Lower leg skin (tissue), 4 donors: ENCODE data around the gene PLEKHM3. TPM values are rescaled to one million over a fixed set of nuclear protein-coding genes. Genes with fewer than 3 reads are reported as not detected.

Source experiments
- DNase-seq, 2 donors: peaks; one replicate each; pipeline ENCODE4 v3.0.0-alpha.2; 2019; ENCODE audit warnings: low spot score in 2 of 2
- H3K4me3 ChIP-seq: fragments of 200-600 bp; sonication (generic); 2 replicates; pipeline ENCODE4 v1.5.1; 2017; ENCODE audit warnings: mild to moderate bottlenecking, low read depth; ENCODE audit not compliant: poor library complexity, severe bottlenecking
- POLR2A ChIP-seq, 2 donors: fragments of 450-650 bp; IDR thresholded peaks; one replicate each; pipeline ENCODE4 v1.6.1; 2016 to 2017; ENCODE audit warnings: antibody characterized with exemption in 2 of 2, mild to moderate bottlenecking in 1 of 2, moderate library complexity in 1 of 2
- WGBS, 2 donors: methylation state at CpG; one replicate each; pipeline ENCODE4 v1.1.5; 2018; 5-methylcytosine and 5-hydroxymethylcytosine counted together
- intact Hi-C: fragments of 100-400 bp; cut with DNase I; formaldehyde crosslinking; loops from one replicate; pipeline ENCODE4 v1.15.0; 2023; ENCODE audit warnings: low total_unique reads
- total RNA-seq, 4 donors: library from RNA; depleted of rRNA; stranded (reverse); fragments of >200 nt; gene quantifications; one replicate each; pipeline ENCODE4 v1.1.0, GENCODE V29; 2016
- TF ChIP-seq, protein P1 (sequence below), 3 donors: fragments of 450-650 bp; IDR thresholded peaks; one replicate each; pipeline ENCODE4 v1.5.1; 2016; ENCODE audit warnings: antibody characterized with exemption in 3 of 3, mild to moderate bottlenecking in 3 of 3, moderate library complexity in 2 of 3

Gene PLEKHM3
- total RNA-seq, 4 donors from 2014 or later: 18.3 to 22.2 (median 19.4) TPM

DNA sequence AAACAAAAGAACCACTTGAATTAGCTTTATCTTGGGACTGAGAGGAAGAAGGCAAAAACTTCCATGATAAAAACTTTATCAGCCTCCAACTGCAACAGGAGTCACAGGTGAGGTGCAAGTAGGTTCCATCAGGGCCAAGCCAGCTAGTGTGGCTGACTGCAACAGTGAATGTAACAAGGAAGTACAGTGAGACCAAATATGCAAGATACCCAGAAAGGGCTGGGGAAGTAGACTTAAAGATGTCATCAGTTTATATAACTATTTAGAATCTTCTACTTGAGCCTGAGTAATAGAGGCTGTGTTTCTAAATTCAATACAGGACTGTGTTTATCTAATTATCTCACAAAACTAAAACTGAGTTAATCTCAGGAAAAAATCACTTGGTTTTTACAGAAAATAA lies 14.8 kb downstream of the PLEKHM3 start:
- no peak for DNase-seq
- intact Hi-C loops: no loop called here
- no peak overlapping the region for H3K4me3 ChIP-seq
- TF ChIP-seq POLR2A (IDR thresholded peaks at IDR 0.05): no peak
- TF ChIP-seq, protein P1, sequence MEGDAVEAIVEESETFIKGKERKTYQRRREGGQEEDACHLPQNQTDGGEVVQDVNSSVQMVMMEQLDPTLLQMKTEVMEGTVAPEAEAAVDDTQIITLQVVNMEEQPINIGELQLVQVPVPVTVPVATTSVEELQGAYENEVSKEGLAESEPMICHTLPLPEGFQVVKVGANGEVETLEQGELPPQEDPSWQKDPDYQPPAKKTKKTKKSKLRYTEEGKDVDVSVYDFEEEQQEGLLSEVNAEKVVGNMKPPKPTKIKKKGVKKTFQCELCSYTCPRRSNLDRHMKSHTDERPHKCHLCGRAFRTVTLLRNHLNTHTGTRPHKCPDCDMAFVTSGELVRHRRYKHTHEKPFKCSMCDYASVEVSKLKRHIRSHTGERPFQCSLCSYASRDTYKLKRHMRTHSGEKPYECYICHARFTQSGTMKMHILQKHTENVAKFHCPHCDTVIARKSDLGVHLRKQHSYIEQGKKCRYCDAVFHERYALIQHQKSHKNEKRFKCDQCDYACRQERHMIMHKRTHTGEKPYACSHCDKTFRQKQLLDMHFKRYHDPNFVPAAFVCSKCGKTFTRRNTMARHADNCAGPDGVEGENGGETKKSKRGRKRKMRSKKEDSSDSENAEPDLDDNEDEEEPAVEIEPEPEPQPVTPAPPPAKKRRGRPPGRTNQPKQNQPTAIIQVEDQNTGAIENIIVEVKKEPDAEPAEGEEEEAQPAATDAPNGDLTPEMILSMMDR (IDR thresholded peaks at IDR 0.05): no peak

DNA sequence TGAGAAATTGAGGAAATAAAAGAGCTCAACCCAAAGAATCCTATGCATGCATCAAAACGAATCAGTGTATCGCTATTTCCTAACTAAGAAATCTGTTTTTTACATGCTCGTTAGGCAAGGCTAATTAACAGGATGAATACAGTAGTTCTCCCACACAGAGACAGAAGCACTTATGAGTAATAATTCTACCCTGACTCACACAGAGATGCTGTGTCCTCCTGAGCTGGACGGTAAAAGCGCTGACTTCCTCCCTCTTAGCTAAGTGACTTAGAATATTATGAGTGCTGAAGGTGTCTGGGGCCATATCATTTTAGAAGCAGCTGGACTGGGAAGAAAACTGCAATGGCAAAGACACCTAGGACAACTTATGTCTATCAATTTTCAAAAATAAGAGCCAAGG lies 18.5 kb downstream of the PLEKHM3 start:
- intact Hi-C loops: no loop called here
- TF ChIP-seq POLR2A (IDR thresholded peaks at IDR 0.05): no peak
- TF ChIP-seq, protein P1 (IDR thresholded peaks at IDR 0.05): no peak
- DNase-seq: no peak
- WGBS, 2 donors: 54 to 66% methylated on average over 5 of the region's 5 CpGs
- no peak overlapping the region for H3K4me3 ChIP-seq

DNA sequence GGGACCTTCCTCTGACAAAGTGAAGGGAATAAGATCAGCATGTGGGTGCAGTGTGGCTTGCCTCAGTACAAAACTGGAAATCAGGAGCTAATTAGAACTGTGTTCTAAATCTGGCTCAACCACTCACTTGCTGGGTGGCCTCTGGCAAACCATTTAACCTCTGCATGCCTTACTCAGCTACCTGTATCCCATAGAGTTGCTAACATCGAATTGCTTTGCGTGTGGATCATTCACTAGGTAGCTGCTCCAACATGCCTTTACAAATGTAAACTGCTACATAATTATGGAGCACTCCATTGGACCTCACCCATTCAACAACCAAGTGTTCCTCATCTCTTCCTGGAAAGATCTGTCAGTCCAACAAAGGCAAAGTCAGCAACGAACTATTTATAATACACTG lies 19.0 kb downstream of the PLEKHM3 start:
- TF ChIP-seq, protein P1 (IDR thresholded peaks at IDR 0.05): no peak
- TF ChIP-seq POLR2A (IDR thresholded peaks at IDR 0.05): no peak
- no peak overlapping the region for H3K4me3 ChIP-seq
- intact Hi-C loops: no loop called here
- 45 to 53% methylated on average over 3 of the region's 3 CpGs for WGBS, 2 donors
- no peak for DNase-seq

DNA sequence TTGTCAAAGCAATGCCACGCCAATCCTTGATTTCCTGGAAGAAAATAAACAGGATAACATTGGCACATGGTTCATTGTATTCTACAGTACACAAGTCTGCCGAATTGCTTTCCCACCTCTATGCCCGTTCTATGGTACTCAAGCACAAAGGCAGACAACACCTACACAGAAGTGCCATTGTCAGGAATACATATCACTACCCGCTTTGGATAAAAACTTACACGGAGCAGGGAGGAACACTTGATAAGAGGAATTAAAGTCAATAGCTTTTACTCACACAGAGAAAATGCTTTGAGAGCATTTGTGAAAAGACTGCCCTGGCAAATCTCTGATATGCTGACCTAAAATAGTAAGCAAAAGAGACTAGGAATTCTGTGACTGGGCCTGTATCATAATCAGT lies 23.4 kb downstream of the PLEKHM3 start:
- TF ChIP-seq, protein P1 (IDR thresholded peaks at IDR 0.05): no peak
- no peak for TF ChIP-seq POLR2A (IDR thresholded peaks at IDR 0.05)
- no peak for DNase-seq
- H3K4me3 ChIP-seq: no peak overlapping the region
- intact Hi-C loops: no loop called here
- 91 to 92% methylated on average over 5 of the region's 5 CpGs for WGBS, 2 donors

DNA sequence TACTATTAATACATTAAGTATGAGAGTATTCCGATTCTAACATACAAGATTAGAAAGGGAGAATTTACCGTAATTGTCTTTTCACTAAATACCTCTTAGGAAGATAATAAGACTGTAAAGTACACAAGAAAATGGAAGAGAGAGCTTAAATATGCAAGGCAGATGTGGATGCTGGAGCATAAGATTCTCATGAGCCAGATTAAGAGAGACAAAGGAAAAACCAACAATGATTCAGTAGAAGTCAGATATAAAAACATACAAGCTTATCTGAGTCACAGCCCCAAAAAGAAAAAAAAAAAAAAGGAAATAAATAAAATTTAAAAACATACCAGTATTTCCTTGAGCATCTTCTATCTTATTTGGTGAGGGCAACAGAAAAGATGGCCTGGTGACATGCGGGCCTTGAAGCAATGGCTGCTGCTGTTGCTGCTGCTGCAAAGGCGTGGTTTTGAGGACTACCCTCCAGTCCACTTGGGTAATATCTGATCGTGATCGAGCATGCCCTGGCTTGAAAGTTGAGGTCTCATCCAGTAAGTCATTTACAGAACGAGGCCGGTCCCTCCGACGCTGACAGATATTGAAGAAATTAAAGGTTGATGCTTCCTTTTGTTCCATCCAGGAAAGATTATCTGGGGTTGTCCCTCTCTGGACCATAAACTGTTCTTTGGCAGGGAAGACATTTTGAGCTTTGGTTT lies 24.5 kb downstream of the PLEKHM3 start:
- WGBS, 2 donors: 93% methylated on average over 10 of the region's 10 CpGs
- intact Hi-C loops: no loop called here
- no peak for DNase-seq
- no peak overlapping the region for H3K4me3 ChIP-seq
- TF ChIP-seq, protein P1 (IDR thresholded peaks at IDR 0.05): no peak
- no peak for TF ChIP-seq POLR2A (IDR thresholded peaks at IDR 0.05)

DNA sequence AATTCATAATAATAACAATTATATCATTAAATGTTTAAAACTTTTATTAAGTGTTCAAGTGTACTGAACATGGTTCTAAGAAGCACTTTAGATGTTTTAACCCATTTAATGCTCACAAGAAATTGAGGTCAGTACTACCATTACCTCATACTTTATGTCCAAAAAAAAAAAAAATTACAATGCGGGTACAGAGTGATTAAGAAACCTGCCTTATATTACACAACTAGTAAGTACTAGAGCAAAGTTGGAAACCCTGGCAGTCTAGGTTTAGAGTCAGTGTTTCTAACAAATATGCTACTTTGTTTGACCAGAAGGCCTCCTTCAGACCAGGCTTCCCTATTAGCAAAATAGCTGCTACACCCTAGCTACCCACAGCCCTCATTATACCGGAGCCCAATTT lies 28.5 kb downstream of the PLEKHM3 start:
- intact Hi-C loops: no loop called here
- 80 to 86% methylated on average over 2 of the region's 2 CpGs for WGBS, 2 donors
- no peak for DNase-seq
- no peak overlapping the region for H3K4me3 ChIP-seq
- TF ChIP-seq, protein P1 (IDR thresholded peaks at IDR 0.05): no peak
- TF ChIP-seq POLR2A (IDR thresholded peaks at IDR 0.05): no peak
